Mucosa of rectum (tissue), 2 donors: ENCODE measurements around the gene RIT1.
A peak's percentile ranks its signal among the peaks of the same experiment; 100 is the strongest.

Experiments
- H3K27ac ChIP-seq, 2 donors: one replicate each; pipeline ENCODE4 v1.7.0; 2013; ENCODE audit warnings: inconsistent platforms in 2 of 2, low read depth in 2 of 2, low read length in 2 of 2
- H3K27me3 ChIP-seq, 2 donors: one replicate each; pipeline ENCODE4 v1.7.0; 2013; ENCODE audit warnings: low read length in 2 of 2; ENCODE audit not compliant: control insufficient read depth in 2 of 2, insufficient read depth in 2 of 2
- H3K36me3 ChIP-seq, 2 donors: one replicate each; pipeline ENCODE4 v1.7.0; 2013; ENCODE audit warnings: low read length in 2 of 2; ENCODE audit not compliant: control insufficient read depth in 2 of 2, insufficient read depth in 2 of 2
- H3K4me1 ChIP-seq, 2 donors: one replicate each; pipeline ENCODE4 v1.7.0; 2013; ENCODE audit warnings: low read length in 2 of 2, mild to moderate bottlenecking in 1 of 2; ENCODE audit not compliant: control insufficient read depth in 2 of 2, insufficient read depth in 2 of 2
- H3K4me3 ChIP-seq, 2 donors: one replicate each; pipeline ENCODE4 v1.7.0; 2013; ENCODE audit warnings: low read length in 2 of 2
- H3K9ac ChIP-seq, 2 donors: one replicate each; pipeline ENCODE4 v1.7.0; 2013; ENCODE audit warnings: low read length in 2 of 2, low read depth in 1 of 2, mild to moderate bottlenecking in 1 of 2
- H3K9me3 ChIP-seq, 2 donors: one replicate each; pipeline ENCODE4 v1.7.0; 2013; ENCODE audit warnings: low read length in 2 of 2; ENCODE audit not compliant: control insufficient read depth in 2 of 2
- donor health status: healthy.
- donor health status: Normal muscosa, but diverticular disease.

The RIT1 gene

GRCh38 chr1:155859881-155860871 lies 51.0 kb downstream of the RIT1 start:
- peak overlapping the region; percentile 50 to 60 for H3K9ac ChIP-seq
- H3K4me3 ChIP-seq: peak overlapping the region; percentile 33 to 77
- peak overlapping the region; percentile 71 to 76 for H3K27ac ChIP-seq

GRCh38 chr1:155859234-155859829 lies 51.8 kb downstream of the RIT1 start, which contains the start of gene SYT11:
Gene SYT11, plus strand, starts transcription at chr1:155859567. Its CDS starts 195 bp downstream, at chr1:155859762.
- peak within 1 kb of the TSS; percentile 50 to 82 for H3K9ac ChIP-seq
- no peaks in the 10 kb centered on the region for H3K9me3 ChIP-seq
- peaks cover 13 to 16% of the 10 kb centered on the region in 2 donors for H3K4me1 ChIP-seq
- no peaks in the 10 kb centered on the region for H3K27me3 ChIP-seq
- peak within 1 kb of the TSS; percentile 59 to 77 for H3K4me3 ChIP-seq
- peaks cover 0 to 3% of the 10 kb centered on the region in 2 donors for H3K36me3 ChIP-seq
- H3K27ac ChIP-seq: peak within 1 kb of the TSS; percentile 71 to 76

More at GRCh38 chr1:155859881-155860871, 51.0 kb downstream of the RIT1 start:
- no peaks in the 10 kb centered on the region for H3K9me3 ChIP-seq
- no peaks in the 10 kb centered on the region for H3K27me3 ChIP-seq
- H3K36me3 ChIP-seq: no peaks in the 10 kb centered on the region
- peaks cover 13 to 16% of the 10 kb centered on the region in 2 donors for H3K4me1 ChIP-seq

GRCh38 chr1:155858800-155859233 lies 52.3 kb downstream of the RIT1 start:
- no peaks in the 10 kb centered on the region for H3K27me3 ChIP-seq
- H3K4me1 ChIP-seq: peaks cover 13 to 16% of the 10 kb centered on the region in 2 donors
- H3K4me3 ChIP-seq: peak overlapping the region; percentile 59 to 77
- peaks cover 0 to 5% of the 10 kb centered on the region in 2 donors for H3K36me3 ChIP-seq
- peak overlapping the region; percentile 66 to 76 for H3K27ac ChIP-seq
- H3K9ac ChIP-seq: peak overlapping the region; percentile 48 to 82
- no peaks in the 10 kb centered on the region for H3K9me3 ChIP-seq

- Histone ChIP-seq H3K27ac (peak within 1 kb of the TSS; percentile 71 to 74), H3K4me1 (peaks cover 13 to 16% of the 10 kb centered on the region in 2 donors), H3K4me3 (peak within 1 kb of the TSS; percentile 86 to 96), H3K36me3 (peaks cover 9 to 16% of the 10 kb centered on the region in 2 donors), H3K9me3 (no peaks in the 10 kb centered on the region), H3K9ac (peak within 1 kb of the TSS; percentile 75 to 97), H3K27me3 (no peaks in the 10 kb centered on the region)
Measured at GRCh38 chr1:155856975-155857930, 53.9 kb downstream of the RIT1 start, which contains the start of gene GON4L. Gene GON4L, minus strand, starts transcription at chr1:155857214. Its CDS starts 3,434 bp downstream, at chr1:155853780.

GRCh38 chr1:155856257-155856974 lies 54.7 kb downstream of the RIT1 start:
- Histone ChIP-seq H3K36me3 (peaks cover 9 to 17% of the 10 kb centered on the region in 2 donors), H3K4me3 (peak overlapping the region; percentile 86 to 96), H3K27ac (peak overlapping the region; percentile 71 to 74), H3K27me3 (no peaks in the 10 kb centered on the region), H3K9ac (peak overlapping the region; percentile 75 to 97), H3K9me3 (no peaks in the 10 kb centered on the region), H3K4me1 (peaks cover 13 to 16% of the 10 kb centered on the region in 2 donors)

GRCh38 chr1:155850345-155850744 lies 60.8 kb downstream of the RIT1 start:
- H3K36me3 ChIP-seq: peaks cover 12 to 25% of the 10 kb centered on the region in 2 donors
- peaks cover 0 to under 1% of the 10 kb centered on the region in 2 donors for H3K4me1 ChIP-seq
- H3K27me3 ChIP-seq: no peaks in the 10 kb centered on the region

GRCh38 chr1:155847823-155848529 lies 63.2 kb downstream of the RIT1 start:
- Histone ChIP-seq H3K27ac (no peak overlapping the region), H3K27me3 (no peaks in the 10 kb centered on the region), H3K4me1 (peaks cover 0 to 3% of the 10 kb centered on the region in 2 donors)

More at GRCh38 chr1:155850345-155850744, 60.8 kb downstream of the RIT1 start:
- H3K9me3 ChIP-seq: no peaks in the 10 kb centered on the region
- H3K27ac ChIP-seq: no peak overlapping the region
- no peak overlapping the region for H3K4me3 ChIP-seq
- H3K9ac ChIP-seq: no peak overlapping the region

More at GRCh38 chr1:155847823-155848529, 63.2 kb downstream of the RIT1 start:
- H3K4me3 ChIP-seq: no peak overlapping the region
- no peak overlapping the region for H3K9ac ChIP-seq
- H3K9me3 ChIP-seq: no peaks in the 10 kb centered on the region
- H3K36me3 ChIP-seq: peaks cover 13 to 23% of the 10 kb centered on the region in 2 donors
